ENCODE data around the gene COG5.

DNA sequence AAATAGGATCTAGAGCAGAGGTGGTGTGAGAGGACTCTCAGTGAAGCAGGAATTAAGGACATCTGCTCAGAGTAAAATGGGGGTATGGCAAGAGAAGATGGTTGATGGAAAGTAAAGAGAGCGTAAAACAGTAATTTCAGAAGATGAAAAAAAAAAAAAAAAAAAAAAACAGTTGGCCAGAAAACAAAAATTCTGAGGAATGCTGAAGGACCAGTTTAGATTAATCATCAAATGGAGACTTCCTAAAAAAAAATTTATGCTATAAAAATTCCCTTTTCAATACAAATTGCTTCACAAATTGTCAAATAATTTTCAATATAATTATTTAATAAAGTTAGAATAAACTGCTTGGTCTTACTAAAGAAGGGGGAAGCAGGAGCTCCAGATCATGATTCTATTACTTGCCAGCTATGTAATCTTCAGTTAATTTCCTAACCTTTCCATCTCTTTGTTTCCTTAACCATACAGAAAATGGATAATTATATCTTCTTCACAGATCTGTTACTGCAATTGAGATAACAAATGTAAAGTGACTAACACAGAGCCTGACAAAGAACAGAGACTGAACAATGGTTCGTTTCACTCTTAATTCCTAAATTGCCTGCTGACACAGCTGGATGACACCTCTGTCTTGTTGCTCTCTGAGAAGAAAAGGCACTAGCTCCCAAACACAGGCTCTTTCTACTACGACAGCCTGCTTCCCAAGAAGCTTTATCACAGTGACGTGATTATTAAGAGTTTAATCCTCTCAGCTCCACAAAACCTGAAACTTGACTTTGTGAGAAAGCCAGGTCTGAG is 158.8 kb downstream of the COG5 start:
- no peak for TF ChIP-seq ZNF274 (IDR thresholded peaks at IDR 0.05; ENCODE audit: low read length)
- no peak for TF ChIP-seq ZNF274 (tag by site-specific recombination; IDR thresholded peaks at IDR 0.05; ENCODE audit: borderline replicate concordance)
- no peak for TF ChIP-seq KLF1 (tag by site-specific recombination; IDR thresholded peaks at IDR 0.05)
- TF ChIP-seq, protein P1, sequence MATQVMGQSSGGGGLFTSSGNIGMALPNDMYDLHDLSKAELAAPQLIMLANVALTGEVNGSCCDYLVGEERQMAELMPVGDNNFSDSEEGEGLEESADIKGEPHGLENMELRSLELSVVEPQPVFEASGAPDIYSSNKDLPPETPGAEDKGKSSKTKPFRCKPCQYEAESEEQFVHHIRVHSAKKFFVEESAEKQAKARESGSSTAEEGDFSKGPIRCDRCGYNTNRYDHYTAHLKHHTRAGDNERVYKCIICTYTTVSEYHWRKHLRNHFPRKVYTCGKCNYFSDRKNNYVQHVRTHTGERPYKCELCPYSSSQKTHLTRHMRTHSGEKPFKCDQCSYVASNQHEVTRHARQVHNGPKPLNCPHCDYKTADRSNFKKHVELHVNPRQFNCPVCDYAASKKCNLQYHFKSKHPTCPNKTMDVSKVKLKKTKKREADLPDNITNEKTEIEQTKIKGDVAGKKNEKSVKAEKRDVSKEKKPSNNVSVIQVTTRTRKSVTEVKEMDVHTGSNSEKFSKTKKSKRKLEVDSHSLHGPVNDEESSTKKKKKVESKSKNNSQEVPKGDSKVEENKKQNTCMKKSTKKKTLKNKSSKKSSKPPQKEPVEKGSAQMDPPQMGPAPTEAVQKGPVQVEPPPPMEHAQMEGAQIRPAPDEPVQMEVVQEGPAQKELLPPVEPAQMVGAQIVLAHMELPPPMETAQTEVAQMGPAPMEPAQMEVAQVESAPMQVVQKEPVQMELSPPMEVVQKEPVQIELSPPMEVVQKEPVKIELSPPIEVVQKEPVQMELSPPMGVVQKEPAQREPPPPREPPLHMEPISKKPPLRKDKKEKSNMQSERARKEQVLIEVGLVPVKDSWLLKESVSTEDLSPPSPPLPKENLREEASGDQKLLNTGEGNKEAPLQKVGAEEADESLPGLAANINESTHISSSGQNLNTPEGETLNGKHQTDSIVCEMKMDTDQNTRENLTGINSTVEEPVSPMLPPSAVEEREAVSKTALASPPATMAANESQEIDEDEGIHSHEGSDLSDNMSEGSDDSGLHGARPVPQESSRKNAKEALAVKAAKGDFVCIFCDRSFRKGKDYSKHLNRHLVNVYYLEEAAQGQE (tag by site-specific recombination; IDR thresholded peaks at IDR 0.05) = no peak
- TF ChIP-seq, protein P2, sequence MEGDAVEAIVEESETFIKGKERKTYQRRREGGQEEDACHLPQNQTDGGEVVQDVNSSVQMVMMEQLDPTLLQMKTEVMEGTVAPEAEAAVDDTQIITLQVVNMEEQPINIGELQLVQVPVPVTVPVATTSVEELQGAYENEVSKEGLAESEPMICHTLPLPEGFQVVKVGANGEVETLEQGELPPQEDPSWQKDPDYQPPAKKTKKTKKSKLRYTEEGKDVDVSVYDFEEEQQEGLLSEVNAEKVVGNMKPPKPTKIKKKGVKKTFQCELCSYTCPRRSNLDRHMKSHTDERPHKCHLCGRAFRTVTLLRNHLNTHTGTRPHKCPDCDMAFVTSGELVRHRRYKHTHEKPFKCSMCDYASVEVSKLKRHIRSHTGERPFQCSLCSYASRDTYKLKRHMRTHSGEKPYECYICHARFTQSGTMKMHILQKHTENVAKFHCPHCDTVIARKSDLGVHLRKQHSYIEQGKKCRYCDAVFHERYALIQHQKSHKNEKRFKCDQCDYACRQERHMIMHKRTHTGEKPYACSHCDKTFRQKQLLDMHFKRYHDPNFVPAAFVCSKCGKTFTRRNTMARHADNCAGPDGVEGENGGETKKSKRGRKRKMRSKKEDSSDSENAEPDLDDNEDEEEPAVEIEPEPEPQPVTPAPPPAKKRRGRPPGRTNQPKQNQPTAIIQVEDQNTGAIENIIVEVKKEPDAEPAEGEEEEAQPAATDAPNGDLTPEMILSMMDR (tag by site-specific recombination; IDR thresholded peaks at IDR 0.05) = no peak
- TF ChIP-seq ZBTB17 (tag by site-specific recombination; IDR thresholded peaks at IDR 0.05) = no peak
- no peak for TF ChIP-seq MZF1 (tag by site-specific recombination; IDR thresholded peaks at IDR 0.05; ENCODE audit: borderline replicate concordance)
- TF ChIP-seq YY1 (tag by site-specific recombination; IDR thresholded peaks at IDR 0.05) = no peak
- no peak for TF ChIP-seq GLIS2 (tag by site-specific recombination; IDR thresholded peaks at IDR 0.05)
- TF ChIP-seq ZBTB7A (tag by site-specific recombination; IDR thresholded peaks at IDR 0.05; ENCODE audit: low read depth) = no peak
- no peak for TF ChIP-seq ZNF623 (tag by site-specific recombination; IDR thresholded peaks at IDR 0.05)
- no peak for TF ChIP-seq KLF16 (tag by site-specific recombination; IDR thresholded peaks at IDR 0.05)
- TF ChIP-seq ZNF214 (tag by site-specific recombination; IDR thresholded peaks at IDR 0.05; ENCODE audit: borderline replicate concordance) = no peak

Data from HEK293 (cell line).